Fibroblast of skin of left biceps (primary cell): ENCODE results near the gene OPN3.

ENCODE experiments used
- DNase-seq, 2 experiments: peaks; one replicate each; pipeline ENCODE4 v3.0.0-alpha.2; 2013; ENCODE audit warnings: low read depth in 2 of 2

OPN3 gene

DNA sequence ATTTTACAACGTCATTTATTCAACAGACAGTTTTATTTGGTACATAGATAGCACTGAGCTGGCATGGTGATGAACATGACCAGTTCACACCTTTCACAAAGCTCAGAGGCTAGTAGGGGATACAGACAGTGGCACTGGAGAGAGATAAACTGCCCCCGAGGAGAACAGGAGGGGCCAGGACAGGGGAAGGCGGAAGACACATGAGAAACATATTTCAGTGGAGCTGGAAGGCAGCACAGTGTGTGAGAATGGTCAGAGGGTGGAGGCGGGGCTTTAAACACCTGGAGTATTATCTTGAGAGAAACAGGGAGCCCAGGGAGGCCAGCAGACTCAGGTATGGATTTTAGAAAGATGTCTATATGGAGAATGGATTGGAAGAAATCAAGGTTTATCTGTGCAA is 49.5 kb downstream of the OPN3 start:
- no peak for DNase-seq

DNA sequence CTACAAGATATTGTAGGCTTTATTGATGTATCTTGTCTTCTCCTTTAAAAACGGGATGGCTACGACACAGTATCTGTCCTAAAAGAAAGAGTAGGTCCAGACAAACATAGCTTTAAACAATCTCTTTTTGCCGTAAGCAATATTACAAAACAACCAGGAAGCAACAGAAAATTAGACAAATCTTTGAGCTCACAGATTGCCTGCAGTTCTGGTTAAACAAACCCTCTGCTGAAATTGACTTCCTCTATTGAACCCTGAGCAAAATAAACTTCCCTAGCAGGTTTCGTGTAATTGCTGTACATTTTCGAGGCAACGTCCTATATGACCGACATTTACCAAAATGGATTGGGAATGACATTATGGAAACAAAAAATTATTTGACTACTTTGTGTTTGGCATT is 50.6 kb downstream of the OPN3 start:
- DNase-seq = no peak

DNA sequence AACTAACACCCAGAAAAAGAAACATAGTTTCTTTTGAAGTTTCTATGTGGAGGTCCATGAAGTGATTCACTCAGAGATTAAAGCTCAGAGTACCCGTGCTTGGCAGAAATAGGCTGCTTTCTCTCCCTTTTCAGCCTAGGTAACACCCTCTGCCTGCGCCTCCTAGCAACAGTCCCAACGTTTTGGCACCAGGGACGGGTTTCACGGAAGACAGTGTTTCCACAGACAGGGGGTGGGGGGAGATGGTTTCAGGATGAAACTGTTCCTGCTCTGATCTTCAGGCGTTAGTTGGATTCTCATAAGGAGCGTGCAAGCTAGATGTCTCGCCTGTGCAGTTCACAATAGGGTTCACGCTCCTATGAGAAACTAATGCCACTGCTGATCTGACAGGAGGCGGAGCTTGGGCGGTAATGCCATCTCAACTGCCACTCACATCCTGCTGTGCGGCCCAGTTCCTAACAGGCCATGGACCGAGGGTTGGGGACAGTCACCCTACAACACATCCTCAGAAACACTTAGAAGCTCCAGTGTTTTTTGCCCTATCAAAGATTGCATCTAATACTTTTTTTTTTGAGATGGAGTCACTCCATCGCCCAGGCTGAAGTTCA is 53.2 kb downstream of the OPN3 start:
- DNase-seq = no peak

DNA sequence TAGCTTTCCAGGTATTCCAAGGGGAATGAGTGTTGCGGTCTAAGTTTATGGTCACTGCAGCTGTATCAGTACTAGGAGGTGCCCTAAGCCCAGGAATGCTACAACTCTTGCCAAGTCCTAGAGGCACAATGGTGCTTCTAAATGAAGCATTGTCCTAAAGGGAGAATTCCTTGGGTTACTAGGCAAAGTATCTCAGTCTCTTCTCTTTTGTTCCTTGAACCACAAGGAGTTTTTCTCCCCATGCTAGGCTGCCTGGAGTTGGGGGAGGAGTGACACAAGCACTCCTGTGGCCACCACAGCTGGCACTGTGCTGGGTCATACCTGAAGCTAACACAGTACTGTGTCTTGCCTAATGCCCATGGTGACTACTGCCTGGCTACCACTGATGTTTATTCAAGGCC is 57.2 kb downstream of the OPN3 start:
- no peak for DNase-seq

GRCh38 chr1:241579434-241579833 is 60.7 kb downstream of the OPN3 start:
- no peak for DNase-seq

GRCh38 chr1:241574154-241574553 is 66.0 kb downstream of the OPN3 start:
- DNase-seq = no peak

- DNase-seq = no peak
These were observed 70.3 kb downstream of the OPN3 start for GRCh38 chr1:241569848-241570247.

DNA sequence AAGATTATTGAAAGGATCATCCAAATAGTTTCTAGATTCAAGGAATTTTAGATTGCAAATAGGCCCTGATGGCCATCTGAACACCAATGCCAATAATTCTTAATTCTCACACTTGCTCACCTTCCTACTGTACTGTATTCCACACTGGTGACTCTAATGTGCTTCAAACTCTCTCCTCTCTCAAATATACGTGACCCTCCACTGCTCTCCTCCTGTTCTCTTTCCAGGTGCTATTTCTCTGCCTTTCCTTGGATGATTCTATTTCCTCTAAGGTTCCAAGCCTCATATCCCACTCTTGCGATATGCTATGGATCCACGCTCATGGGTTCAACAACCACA is 79.4 kb downstream of the OPN3 start:
- DNase-seq = no peak

DNA sequence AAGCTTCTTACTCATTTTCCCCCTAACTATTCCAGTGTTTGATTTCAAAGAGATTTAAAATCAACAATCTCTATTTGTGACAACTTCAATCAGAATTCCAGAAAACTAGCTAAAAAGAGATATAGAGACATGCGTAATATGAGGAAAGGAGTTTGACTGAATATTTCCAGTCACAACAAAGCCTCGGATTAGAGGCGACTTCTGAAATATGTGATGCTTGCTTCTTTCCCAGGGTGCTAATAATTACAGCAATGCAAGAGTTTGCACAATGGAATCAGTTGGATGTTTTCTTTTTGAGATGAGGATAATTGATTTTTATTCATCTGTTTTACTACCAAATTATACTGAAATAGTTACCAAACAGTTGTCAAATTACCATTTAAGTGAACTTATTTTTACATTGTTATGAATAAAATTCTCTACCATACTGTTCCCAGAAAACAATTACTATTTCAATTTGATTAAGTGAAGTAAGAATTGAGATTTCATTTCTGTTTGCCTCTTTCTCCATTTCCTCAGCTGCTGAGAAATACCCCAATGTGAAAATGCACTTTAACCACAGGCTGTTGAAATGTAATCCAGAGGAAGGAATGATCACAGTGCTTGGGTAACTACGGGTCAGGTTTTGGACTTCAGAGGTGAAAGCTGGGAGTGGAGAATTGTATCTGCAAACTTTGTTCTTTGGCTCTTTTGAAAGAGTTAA is 79.9 kb downstream of the OPN3 start:
- no peak for DNase-seq

GRCh38 chr1:241557551-241558193 is 82.5 kb downstream of the OPN3 start:
- DNase-seq = no peak

- no peak for DNase-seq
These were observed 83.1 kb downstream of the OPN3 start for GRCh38 chr1:241557031-241557430.

DNA sequence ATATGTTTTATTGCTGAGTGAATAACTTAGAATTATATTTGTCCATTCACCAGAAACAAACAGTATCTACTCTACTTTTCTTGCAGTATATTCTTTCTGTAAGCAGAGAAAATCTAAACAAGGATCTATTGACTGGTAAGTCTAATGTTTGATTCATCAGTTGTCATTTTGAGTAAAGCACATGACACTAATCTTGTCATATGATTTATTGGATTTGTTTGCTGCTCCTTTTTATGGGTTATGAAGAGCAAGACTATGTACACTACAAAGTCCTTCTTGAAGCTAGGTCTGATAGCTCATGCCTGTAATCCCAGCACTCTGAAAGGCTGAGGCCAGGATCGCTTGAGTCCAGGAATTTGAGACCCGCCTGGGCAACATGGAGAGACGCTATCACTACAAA is 84.6 kb downstream of the OPN3 start:
- no peak for DNase-seq

DNA sequence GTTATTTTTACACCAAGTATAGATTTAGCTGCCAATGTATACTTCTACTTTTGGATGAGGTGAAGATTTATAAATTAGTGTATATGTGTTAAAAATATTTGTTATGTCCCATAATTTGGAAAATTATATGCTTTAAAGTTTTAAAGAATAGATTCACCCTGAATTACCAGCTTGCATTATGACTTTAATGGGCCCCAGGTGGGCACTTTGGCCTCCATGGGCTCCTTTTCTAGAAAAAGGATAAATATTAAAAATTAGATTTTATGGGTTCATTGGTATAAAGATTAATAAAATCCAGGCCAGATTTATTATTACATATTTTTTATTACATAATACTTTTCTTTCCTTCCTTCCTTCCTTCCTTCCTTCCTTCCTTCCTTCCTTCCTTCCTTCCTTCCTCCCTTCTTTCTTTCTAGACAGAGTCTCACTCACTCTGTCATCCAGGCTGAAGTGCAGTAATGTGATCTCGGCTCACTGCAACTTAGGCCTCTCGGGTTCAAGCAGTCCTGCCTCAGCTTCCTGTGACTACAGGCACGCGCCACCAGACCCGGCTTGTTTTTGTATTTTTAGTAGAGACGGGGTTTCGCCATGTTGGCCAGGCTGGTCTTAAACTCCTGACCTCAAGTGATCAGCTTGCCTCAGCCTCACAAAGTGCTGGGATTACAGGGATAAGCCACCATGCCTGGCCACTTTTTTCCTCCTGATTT is 86.1 kb downstream of the OPN3 start:
- DNase-seq = no peak

DNA sequence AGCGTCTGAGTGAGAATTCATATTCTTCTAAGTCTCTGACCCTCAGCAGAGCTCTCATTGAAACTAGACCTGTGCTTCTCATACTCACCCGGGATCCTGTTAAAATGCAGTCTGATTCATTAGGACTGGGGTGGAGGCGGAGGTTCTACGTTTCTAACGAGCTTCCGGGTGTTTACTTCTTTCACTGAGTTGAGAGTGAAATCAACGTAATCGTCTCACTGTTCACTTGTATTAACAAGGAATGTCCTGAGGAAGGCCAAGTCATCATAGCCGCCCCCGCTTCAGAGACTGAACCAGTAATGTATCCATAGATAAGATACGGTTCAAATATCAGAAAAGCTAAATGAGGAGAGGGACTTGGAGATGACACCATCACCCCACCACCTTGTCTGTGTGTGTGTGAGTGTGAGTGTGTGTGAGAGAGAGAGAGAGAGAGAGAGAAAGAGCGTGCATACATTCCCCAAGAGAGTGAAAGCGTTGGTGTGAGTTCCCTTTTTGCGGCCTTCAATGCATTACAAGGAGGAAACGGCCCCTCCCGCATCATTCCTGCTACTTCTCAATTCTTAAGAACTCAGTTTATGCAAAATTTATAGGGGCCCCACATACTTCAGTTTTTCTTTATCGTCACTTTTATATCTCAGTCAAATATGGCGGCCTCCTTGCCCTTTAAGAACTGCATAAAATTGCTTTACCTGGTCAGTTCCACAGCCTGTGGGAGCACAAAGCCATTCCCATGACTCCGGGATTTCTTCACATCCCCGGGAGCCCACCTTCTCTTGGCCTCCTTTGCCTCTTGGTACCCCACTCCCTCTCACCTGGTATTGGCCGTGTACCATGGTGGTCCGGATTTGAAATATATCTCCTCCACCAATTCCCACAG is 88.2 kb downstream of the OPN3 start:
- DNase-seq = no peak

- DNase-seq = no peak
These were observed 89.9 kb downstream of the OPN3 start for GRCh38 chr1:241550318-241550717.

DNA sequence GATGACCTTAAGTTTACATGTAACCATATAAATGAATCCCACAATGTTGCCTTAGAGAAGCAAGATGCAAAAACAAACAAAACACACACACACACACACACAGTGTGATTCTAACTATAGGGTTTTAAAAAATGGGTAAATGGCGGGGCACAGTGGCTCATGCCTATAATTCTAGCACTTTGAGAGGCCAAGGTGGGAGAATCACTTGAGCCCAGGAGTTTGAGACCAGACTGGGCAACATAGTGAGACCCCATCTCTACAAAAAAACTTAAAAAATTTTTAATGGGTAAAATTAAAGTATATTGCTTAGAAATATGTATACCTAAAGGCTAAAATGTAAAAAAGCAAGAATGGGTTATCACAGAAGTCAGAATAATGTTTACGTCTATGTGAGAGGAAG is 92.2 kb downstream of the OPN3 start:
- no peak for DNase-seq
